ENCODE data around the gene SLC35F4. TPM values are rescaled to one million over a fixed set of nuclear protein-coding genes. Genes with fewer than 3 reads are reported as not detected.
"Not testable (repeated sequence)": the region's sequence is repeated elsewhere in the genome, so short reads cannot be mapped to it uniquely, and the experiment has no call there.

The SLC35F4 gene
- polyA plus RNA-seq, 1 donor from 2014 or later: 21.0 TPM

GRCh38 chr14:57864659-57865058 lies 1.2 kb downstream of the SLC35F4 start:
- TF ChIP-seq RAD21 (conservative IDR thresholded peaks at IDR 0.05) (peak; percentile 14), TAF1 (IDR thresholded peaks at IDR 0.05; ENCODE audit: low read depth) (no peak), MXI1 (conservative IDR thresholded peaks at IDR 0.05; ENCODE audit: poor library complexity, severe bottlenecking) (peak; percentile 25)
- Histone ChIP-seq H3K27me3 (ENCODE audit: insufficient read depth, low read depth, low read length) (peaks cover 21% of the 10 kb centered on the region), H4K20me1 (ENCODE audit: insufficient read depth) (no peaks in the 10 kb centered on the region), H3K9ac (ENCODE audit: low read length) (peak overlapping the region; percentile 72), H2AFZ (ENCODE audit: low read depth, low read length) (no peak overlapping the region), H3K4me2 (ENCODE audit: low read length) (peak overlapping the region; percentile 52), H3K27ac (ENCODE audit: low read length) (no peak overlapping the region), H3K9me2 (ENCODE audit: insufficient read depth, low read length) (no peaks in the 10 kb centered on the region), H3K4me3 (ENCODE audit: low read length) (peak overlapping the region; percentile 88), H3F3A (ENCODE audit: insufficient read depth, low read length, poor library complexity, severe bottlenecking) (no peaks in the 10 kb centered on the region), H3K36me3 (ENCODE audit: insufficient read depth, low read length) (no peaks in the 10 kb centered on the region), H3K9me3 (ENCODE audit: low read length) (no peaks in the 10 kb centered on the region), H3K79me2 (replicated peaks; ENCODE audit: insufficient read depth, low read length) (no peaks in the 10 kb centered on the region)

DNA sequence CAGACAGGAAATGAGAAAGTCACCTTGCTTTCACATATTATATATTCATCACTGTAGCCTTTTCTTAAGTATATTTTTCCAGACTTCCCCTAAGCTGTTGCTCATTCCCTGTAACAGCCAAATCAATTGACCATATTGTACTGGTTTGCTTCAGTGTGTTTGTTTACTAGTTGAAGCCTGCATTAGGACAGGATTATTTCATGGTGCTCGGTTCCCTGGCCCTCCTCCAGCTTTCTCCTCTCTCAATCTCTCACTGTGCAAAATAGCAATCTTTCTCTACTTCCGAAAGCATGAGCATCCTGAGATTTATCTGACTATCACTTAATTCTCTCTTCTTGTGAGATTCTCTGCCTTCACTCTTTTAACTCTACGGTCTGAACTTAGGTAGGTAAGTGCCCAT lies 2.4 kb downstream of the SLC35F4 start:
- H3K9ac ChIP-seq (ENCODE audit: low read length): no peak overlapping the region
- peak overlapping the region; percentile 88 for H3K4me3 ChIP-seq (ENCODE audit: low read length)
- no peak overlapping the region for H3K27ac ChIP-seq (ENCODE audit: low read length)
- no peaks in the 10 kb centered on the region for H3F3A ChIP-seq (ENCODE audit: insufficient read depth, low read length, poor library complexity, severe bottlenecking)
- no peaks in the 10 kb centered on the region for H4K20me1 ChIP-seq (ENCODE audit: insufficient read depth)
- H3K9me2 ChIP-seq (ENCODE audit: insufficient read depth, low read length): no peaks in the 10 kb centered on the region
- no peaks in the 10 kb centered on the region for H3K79me2 ChIP-seq (replicated peaks; ENCODE audit: insufficient read depth, low read length)
- H3K9me3 ChIP-seq (ENCODE audit: low read length): no peaks in the 10 kb centered on the region
- no peak for TF ChIP-seq MXI1 (conservative IDR thresholded peaks at IDR 0.05; ENCODE audit: poor library complexity, severe bottlenecking)
- TF ChIP-seq TAF1 (IDR thresholded peaks at IDR 0.05; ENCODE audit: low read depth): no peak
- TF ChIP-seq EZH2 (IDR thresholded peaks at IDR 0.05; ENCODE audit: borderline replicate concordance, insufficient read depth, low read length, poor library complexity, severe bottlenecking): no peak
- TF ChIP-seq REST (IDR thresholded peaks at IDR 0.05; ENCODE audit: borderline replicate concordance): no peak
- no peak for TF ChIP-seq SMC3 (conservative IDR thresholded peaks at IDR 0.05; ENCODE audit: poor library complexity)
- no peak for TF ChIP-seq RAD21 (conservative IDR thresholded peaks at IDR 0.05)
- no peak for TF ChIP-seq CTCF (IDR thresholded peaks at IDR 0.05; ENCODE audit: poor library complexity, severe bottlenecking)
- TF ChIP-seq EP300 (conservative IDR thresholded peaks at IDR 0.05; ENCODE audit: poor library complexity, severe bottlenecking): no peak
- TF ChIP-seq POLR2AphosphoS5 (IDR thresholded peaks at IDR 0.05): no peak
- no peaks in the 10 kb centered on the region for H3K36me3 ChIP-seq (ENCODE audit: insufficient read depth, low read length)
- no peak overlapping the region for H2AFZ ChIP-seq (ENCODE audit: low read depth, low read length)
- peak overlapping the region; percentile 31 for H3K4me2 ChIP-seq (ENCODE audit: low read length)
- peaks cover 21% of the 10 kb centered on the region for H3K27me3 ChIP-seq (ENCODE audit: insufficient read depth, low read depth, low read length)

DNA sequence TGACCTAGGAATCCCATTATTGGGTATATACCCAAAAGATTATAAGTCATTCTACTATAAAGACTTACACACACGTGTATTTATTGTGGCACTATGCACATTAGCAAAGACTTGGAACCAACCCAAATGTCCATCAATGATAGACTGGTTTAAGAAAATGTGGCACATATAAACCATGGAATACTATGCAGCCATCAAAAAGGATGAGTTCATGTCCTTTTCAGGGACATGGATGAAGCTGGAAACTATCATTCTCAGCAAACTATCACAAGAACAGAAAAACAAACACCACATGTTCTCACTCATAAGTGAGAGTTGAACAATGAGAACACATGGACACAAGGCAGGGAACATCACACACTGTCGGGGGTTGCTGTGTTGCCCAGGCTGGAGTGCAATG lies 10.2 kb downstream of the SLC35F4 start:
- H3K9ac ChIP-seq (ENCODE audit: low read length); H4K20me1 ChIP-seq (ENCODE audit: insufficient read depth); H3K4me3 ChIP-seq (ENCODE audit: low read length); H3K9me3 ChIP-seq (ENCODE audit: low read length); H3K4me2 ChIP-seq (ENCODE audit: low read length); H3K27me3 ChIP-seq (ENCODE audit: insufficient read depth, low read depth, low read length); H3F3A ChIP-seq (ENCODE audit: insufficient read depth, low read length, poor library complexity, severe bottlenecking); H2AFZ ChIP-seq (ENCODE audit: low read depth, low read length); H3K9me2 ChIP-seq (ENCODE audit: insufficient read depth, low read length); H3K36me3 ChIP-seq (ENCODE audit: insufficient read depth, low read length); H3K27ac ChIP-seq (ENCODE audit: low read length); H3K79me2 ChIP-seq (replicated peaks; ENCODE audit: insufficient read depth, low read length): not testable (repeated sequence)

All from neural cell (in vitro differentiated cells).